ENCODE measurements around the gene HMGB2.

DNA sequence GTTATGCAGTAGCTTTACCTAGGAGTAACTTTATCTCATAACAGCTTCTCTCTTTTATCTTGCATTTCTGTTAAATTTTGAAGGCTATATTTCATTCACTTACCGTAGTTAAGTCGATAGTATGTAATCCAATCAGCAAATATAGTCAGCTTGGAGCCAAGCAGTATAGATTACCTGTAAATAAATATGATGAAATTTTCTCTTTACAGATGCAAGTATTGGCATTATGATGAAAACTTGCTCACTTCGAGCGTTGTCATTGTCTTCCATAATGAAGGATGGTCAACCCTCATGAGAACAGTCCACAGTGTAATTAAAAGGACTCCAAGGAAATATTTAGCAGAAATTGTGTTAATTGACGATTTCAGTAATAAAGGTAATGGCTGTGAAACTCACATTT is 42.3 kb downstream of the HMGB2 start:
- TF ChIP-seq, protein P1, sequence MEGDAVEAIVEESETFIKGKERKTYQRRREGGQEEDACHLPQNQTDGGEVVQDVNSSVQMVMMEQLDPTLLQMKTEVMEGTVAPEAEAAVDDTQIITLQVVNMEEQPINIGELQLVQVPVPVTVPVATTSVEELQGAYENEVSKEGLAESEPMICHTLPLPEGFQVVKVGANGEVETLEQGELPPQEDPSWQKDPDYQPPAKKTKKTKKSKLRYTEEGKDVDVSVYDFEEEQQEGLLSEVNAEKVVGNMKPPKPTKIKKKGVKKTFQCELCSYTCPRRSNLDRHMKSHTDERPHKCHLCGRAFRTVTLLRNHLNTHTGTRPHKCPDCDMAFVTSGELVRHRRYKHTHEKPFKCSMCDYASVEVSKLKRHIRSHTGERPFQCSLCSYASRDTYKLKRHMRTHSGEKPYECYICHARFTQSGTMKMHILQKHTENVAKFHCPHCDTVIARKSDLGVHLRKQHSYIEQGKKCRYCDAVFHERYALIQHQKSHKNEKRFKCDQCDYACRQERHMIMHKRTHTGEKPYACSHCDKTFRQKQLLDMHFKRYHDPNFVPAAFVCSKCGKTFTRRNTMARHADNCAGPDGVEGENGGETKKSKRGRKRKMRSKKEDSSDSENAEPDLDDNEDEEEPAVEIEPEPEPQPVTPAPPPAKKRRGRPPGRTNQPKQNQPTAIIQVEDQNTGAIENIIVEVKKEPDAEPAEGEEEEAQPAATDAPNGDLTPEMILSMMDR (IDR thresholded peaks at IDR 0.05): no peak
- no peak for TF ChIP-seq POLR2A (IDR thresholded peaks at IDR 0.05)

Measured in body of pancreas (tissue), 4 donors.